ENCODE results near the gene SUN2. TPM values are rescaled to one million over a fixed set of nuclear protein-coding genes. Genes with fewer than 3 reads are reported as not detected.

Gene SUN2
- total and polyA plus RNA-seq, 2 of the 4 experiments (the other 2 are of a cell fraction), result 27.8 to 50.0 TPM

GRCh38 chr22:38748487-38749136 is 7.2 kb downstream of the SUN2 start:
- TF ChIP-seq RAD21 (IDR thresholded peaks at IDR 0.05; ENCODE audit: low read length) (no peak), MAFK (IDR thresholded peaks at IDR 0.05; ENCODE audit: low read depth, low read length) (no peak), POLR2A (IDR thresholded peaks at IDR 0.05; ENCODE audit: low read depth, low read length) (no peak), USF2 (IDR thresholded peaks at IDR 0.05; ENCODE audit: low read depth, low read length) (no peak)
- H3K18ac ChIP-seq (ENCODE audit: low read depth, low read length), result no peak overlapping the region
- peaks cover 7% of the 10 kb centered on the region; the same call in 1 of the 2 replicates for H3K9me1 ChIP-seq (ENCODE audit: insufficient read depth, low read length)
- H3K27me3 ChIP-seq (ENCODE audit: control insufficient read depth, insufficient read depth, low read length), result no peaks in the 10 kb centered on the region
- ChIA-PET CTCF (no interaction called here), POLR2A (ENCODE audit: unreplicated experiment) (no interaction called here)
- 0 out of 4 replicates have a peak overlapping the region, but pooled peaks of 1 of the 2 experiments have one; percentile 37 for H4K8ac ChIP-seq (ENCODE audit: low read depth in 2 of 2, low read length in 2 of 2)
- in situ Hi-C loops (cut with MboI; ENCODE audit: low sequenced_read_pairs) (no loop called here), dilution Hi-C loops (cut with HindIII; ENCODE audit: low sequenced_read_pairs, unreplicated experiment) (no loop called here), intact Hi-C loops (cut with micrococcal nuclease) (no loop called here)
- H4K20me1 ChIP-seq (ENCODE audit: insufficient read depth, low read length), result no peaks in the 10 kb centered on the region
- H2BK5ac ChIP-seq (ENCODE audit: low read depth, low read length, poor library complexity, severe bottlenecking), result no peak overlapping the region
- H2BK120ac ChIP-seq (ENCODE audit: low read depth, low read length), result no peak overlapping the region
- no peak overlapping the region for H3K56ac ChIP-seq (ENCODE audit: extremely low read depth, insufficient read depth, low read length)
- no peak overlapping the region for H3K4ac ChIP-seq (ENCODE audit: low read depth, low read length)
- BruUV-seq (replicated peaks), result no TSS peak
- no peak overlapping the region for H2BK20ac ChIP-seq (ENCODE audit: low read depth, low read length)
- H3K4me2 ChIP-seq (ENCODE audit: low read depth, low read length), result no peak overlapping the region
- DNase-seq, result no peak
- WGBS, 2 experiments (ENCODE audit: extremely low coverage in 2 of 2, insufficient read length in 1 of 2), result 87% methylated on average over 7 of the region's 14 CpGs; no CpG with 5 or more reads in 1 of the 2 experiments
- H3K4me1 ChIP-seq (ENCODE audit: control insufficient read depth, insufficient read depth, low read length), result peaks cover 1% of the 10 kb centered on the region; the same call in 1 of the 2 replicates
- no peak overlapping the region for H3K27ac ChIP-seq (ENCODE audit: insufficient read depth, low read length)
- no peaks in the 10 kb centered on the region for H3K9me3 ChIP-seq (ENCODE audit: control insufficient read depth, insufficient read depth, low read length)
- peaks cover 18 to 61% of the 10 kb centered on the region in 2 experiments for H3K79me1 ChIP-seq (ENCODE audit: low read depth in 1 of 2, low read length in 2 of 2)
- no peak for ATAC-seq (ENCODE audit: low read depth)
- H3K36me3 ChIP-seq (ENCODE audit: control insufficient read depth, insufficient read depth, low read length), result peaks cover 63% of the 10 kb centered on the region
- H2AK5ac ChIP-seq (ENCODE audit: low read depth, low read length), result no peak overlapping the region
- no peak overlapping the region for H2BK15ac ChIP-seq (ENCODE audit: low read depth, low read length)
- no peak overlapping the region for H4K91ac ChIP-seq (ENCODE audit: insufficient read depth, low read depth, low read length)
- no peak overlapping the region for H3K14ac ChIP-seq (replicated peaks; ENCODE audit: low read depth, low read length)
- H3K4me3 ChIP-seq (ENCODE audit: insufficient read depth, low read depth, low read length), result no peak overlapping the region
- H3K9ac ChIP-seq (ENCODE audit: low read depth, low read length), result no peak overlapping the region
- H3K23ac ChIP-seq (ENCODE audit: low read depth, low read length), result no peak overlapping the region
- peak overlapping the region; percentile 8; the same call in 1 of the 2 replicates for H4K5ac ChIP-seq (ENCODE audit: low read depth, low read length)
- no peak overlapping the region for H2AK9ac ChIP-seq (replicated peaks; ENCODE audit: low read depth, low read length, poor library complexity)
- H2AFZ ChIP-seq (replicated peaks; ENCODE audit: low read length, poor library complexity), result peak overlapping the region; percentile 52
